Activated T-cell treated with anti-CD3 and anti-CD28 coated beads, Interleukin-2, amount 50 U/mL, for 4 hours (primary cell): ENCODE data around the gene CAST. TPM values are rescaled to one million over a fixed set of nuclear protein-coding genes. Genes with fewer than 3 reads are reported as not detected.

Experiments
- ATAC-seq, 2 donors: fragments of 200-7000 bp; cut with Tn5 transposase; one replicate each; pipeline ENCODE4 v1.10.0; 2021
- DNase-seq: peaks from one replicate; pipeline ENCODE4 v3.0.0-alpha.2; 2020
- H3K27me3 Mint-ChIP-seq: one replicate; pipeline ENCODE4 v1.8.0; 2021; ENCODE audit warnings: low read depth, mixed read lengths
- H3K36me3 Mint-ChIP-seq: one replicate; pipeline ENCODE4 v1.8.0; 2022; ENCODE audit warnings: mixed read lengths; ENCODE audit not compliant: insufficient read depth
- H3K4me1 Mint-ChIP-seq: one replicate; pipeline ENCODE4 v1.8.0; 2021; ENCODE audit warnings: low read depth, mixed read lengths
- H3K4me3 Mint-ChIP-seq: one replicate; pipeline ENCODE4 v1.8.0; 2021; ENCODE audit warnings: mild to moderate bottlenecking, moderate library complexity, mixed read lengths
- H3K9me3 Mint-ChIP-seq: one replicate; pipeline ENCODE4 v1.8.0; 2021; ENCODE audit warnings: mixed read lengths
- total RNA-seq, 3 donors: library from RNA; stranded (reverse); gene quantifications; one replicate each; pipeline ENCODE4 v1.2.1, GENCODE V29; 2021

Gene CAST
- total RNA-seq, 3 donors from 2014 or later = 57.5 to 73.9 (median 58.1) TPM

DNA sequence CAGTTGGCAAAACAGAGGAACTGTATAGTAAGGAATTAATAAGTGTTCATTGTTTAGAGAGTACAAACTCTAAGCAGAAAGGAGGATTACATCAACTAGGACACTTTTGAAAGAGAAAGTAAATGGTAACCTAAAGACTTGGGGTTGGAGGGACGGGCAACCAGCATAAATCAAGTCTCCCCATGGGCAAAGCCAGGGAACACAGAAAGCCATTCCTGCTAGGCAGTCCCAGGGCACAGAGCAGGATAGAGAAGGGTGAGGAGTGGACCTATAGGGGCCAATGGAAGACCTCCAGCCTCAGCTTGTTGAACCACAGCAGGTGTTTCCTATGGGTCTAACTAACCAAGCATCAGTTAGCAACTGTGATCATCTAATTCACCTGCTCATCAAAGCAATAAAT is 154.8 kb downstream of the CAST start:
- Mint-ChIP-seq H3K4me1 (peaks cover 79% of the 10 kb centered on the region), H3K36me3 (no peaks in the 10 kb centered on the region), H3K27me3 (no peaks in the 10 kb centered on the region), H3K9me3 (no peaks in the 10 kb centered on the region), H3K4me3 (peak overlapping the region; percentile 82)
- DNase-seq (no peak), ATAC-seq (peak; percentile 41 to 46)

DNA sequence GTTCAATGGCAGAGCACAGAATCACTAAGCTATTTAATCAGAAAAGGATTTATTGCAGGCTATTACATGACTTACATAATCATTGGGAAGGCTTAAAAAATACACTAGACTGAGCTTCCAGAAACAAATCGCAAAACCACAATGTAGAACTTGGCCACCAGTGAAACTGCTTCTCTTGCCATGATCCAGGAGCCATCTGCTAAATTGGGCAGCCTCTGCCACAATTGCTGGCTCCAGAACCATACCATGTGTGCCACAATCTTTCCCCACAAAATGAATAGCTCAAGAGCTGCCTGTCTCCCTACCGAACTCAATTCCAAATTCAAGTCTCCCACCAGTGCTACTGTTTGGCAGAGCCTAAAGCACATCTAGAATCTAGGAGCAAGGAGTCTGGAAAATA is 155.3 kb downstream of the CAST start:
- no peak for DNase-seq
- no peaks in the 10 kb centered on the region for H3K27me3 Mint-ChIP-seq
- no peaks in the 10 kb centered on the region for H3K36me3 Mint-ChIP-seq
- no peak for ATAC-seq
- no peaks in the 10 kb centered on the region for H3K9me3 Mint-ChIP-seq
- H3K4me1 Mint-ChIP-seq = peaks cover 80% of the 10 kb centered on the region
- H3K4me3 Mint-ChIP-seq = peak overlapping the region; percentile 82

DNA sequence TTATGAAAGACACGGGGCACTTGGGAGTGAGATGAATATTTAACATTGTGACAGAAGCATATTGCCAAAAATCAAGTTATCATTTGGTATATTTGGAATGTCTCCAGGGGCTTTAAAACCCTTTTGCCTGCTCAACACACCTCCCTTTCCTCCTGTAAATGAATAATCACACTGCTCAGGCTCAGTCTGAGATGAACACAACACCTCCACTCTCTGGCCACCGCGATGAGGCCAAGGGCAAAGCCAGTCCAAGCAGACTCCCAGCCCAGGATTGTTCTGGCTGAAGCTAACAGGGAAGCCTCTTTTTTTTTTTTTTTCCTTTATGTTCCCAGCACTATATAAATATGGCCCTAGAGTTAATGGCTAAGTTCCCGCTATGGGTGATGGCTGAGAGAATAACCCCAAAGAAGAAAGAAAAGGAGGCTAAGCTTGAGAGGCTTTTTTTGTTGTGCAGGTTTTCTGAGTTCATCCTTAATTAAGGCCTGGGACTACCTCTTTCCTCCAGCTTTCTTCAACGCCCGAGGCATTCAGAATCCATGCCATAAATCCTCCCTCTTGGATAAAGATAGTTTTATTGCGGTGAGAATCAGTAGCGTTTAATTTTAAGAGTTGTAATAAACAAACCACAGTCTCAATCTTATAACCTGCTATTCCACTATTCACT is 156.1 kb downstream of the CAST start:
- H3K4me1 Mint-ChIP-seq = peaks cover 81% of the 10 kb centered on the region
- no peaks in the 10 kb centered on the region for H3K9me3 Mint-ChIP-seq
- no peak for DNase-seq
- ATAC-seq = no peak
- no peak overlapping the region for H3K4me3 Mint-ChIP-seq
- H3K27me3 Mint-ChIP-seq = no peaks in the 10 kb centered on the region
- no peaks in the 10 kb centered on the region for H3K36me3 Mint-ChIP-seq

DNA sequence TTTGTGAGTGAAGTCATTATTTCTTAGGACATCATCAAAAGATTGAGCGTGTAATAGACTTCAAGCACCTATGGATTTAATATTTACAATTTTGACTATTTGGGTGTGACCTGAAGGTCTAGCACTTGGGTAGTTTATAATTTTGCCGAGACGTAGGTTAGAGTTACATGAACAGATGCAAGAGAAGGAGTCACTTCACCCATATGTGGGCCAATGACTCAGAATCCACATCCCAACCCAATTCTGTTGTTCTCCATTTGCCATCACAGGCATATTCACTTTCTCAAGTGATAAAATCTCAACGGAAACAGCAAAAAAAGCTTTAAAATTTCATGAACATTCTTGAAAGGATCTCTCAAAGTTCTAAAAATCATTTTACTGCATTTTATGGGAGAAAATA is 157.6 kb downstream of the CAST start:
- no peaks in the 10 kb centered on the region for H3K27me3 Mint-ChIP-seq
- H3K36me3 Mint-ChIP-seq = no peaks in the 10 kb centered on the region
- no peaks in the 10 kb centered on the region for H3K9me3 Mint-ChIP-seq
- peaks cover 84% of the 10 kb centered on the region for H3K4me1 Mint-ChIP-seq
- no peak overlapping the region for H3K4me3 Mint-ChIP-seq
- ATAC-seq (no peak), DNase-seq (no peak)

DNA sequence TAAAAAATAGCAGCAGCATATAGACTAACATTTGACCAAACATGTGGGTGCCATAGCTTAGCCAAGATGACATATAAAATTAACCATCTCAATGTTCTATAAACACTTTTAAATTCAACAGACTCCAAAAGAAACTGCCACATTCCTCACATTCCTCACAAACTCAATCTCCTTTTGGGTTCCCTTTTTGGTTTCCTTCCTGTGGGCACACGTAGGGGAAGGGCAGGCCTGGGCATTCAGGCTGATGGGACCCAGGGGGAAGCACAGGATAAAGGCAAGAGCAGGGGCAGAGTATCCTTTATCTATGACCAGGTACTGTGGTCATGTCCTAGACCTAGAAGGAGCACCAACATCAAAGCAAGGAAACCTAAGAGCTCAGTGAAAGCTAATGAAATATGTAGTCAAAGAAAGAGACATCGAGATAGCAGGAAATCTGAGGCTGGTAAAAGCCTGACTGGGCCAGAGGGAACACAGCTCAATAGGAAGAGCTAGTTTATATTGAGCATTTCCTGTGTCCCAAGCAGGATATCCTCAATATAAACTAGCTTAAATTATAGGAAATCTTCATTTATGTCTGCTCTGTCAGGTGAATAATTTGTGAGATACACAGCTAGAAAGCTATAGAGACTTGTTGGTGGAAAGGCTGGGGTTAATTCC is 159.2 kb downstream of the CAST start:
- Mint-ChIP-seq H3K36me3 (no peaks in the 10 kb centered on the region), H3K27me3 (no peaks in the 10 kb centered on the region), H3K4me1 (peaks cover 68% of the 10 kb centered on the region), H3K9me3 (no peaks in the 10 kb centered on the region), H3K4me3 (no peak overlapping the region)
- ATAC-seq (no peak), DNase-seq (no peak)

DNA sequence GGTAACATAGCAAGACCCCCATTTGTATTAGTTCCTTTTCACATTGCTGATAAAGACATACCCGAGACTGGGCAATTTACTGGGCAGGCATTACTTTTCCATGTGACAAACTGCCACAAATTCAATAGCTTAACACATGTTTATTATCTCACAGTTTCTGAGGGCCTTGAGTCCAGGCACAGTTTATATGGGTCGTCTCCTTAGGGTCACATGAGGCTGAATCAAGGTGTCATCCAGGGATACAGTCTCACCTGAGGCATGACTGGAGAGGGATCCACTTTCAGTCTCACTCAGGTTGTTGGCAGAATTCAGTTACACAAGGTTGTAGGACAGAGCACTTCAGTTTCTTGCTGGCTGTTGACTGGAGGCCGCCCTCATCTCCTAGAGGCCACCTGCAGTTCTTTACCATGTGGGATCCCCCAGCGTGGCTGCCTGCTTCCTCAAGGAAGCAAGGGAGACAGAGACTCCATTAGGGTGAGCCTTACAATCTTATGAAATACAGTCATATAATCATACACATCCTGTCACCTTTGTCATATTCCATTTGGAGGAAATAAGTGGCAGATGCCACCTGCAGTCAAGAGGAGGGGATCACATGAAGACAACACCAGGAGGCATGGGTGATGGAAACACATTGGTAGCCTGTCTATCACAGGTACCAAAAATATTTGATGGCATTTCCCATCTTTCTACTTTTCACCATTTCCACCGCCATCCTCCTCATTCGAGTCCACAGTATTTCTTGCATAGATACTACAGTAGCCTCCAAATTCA is 160.7 kb downstream of the CAST start:
- ATAC-seq (peak; percentile 16 to 42), DNase-seq (no peak)
- Mint-ChIP-seq H3K9me3 (no peaks in the 10 kb centered on the region), H3K27me3 (no peaks in the 10 kb centered on the region), H3K4me3 (no peak overlapping the region), H3K4me1 (peaks cover 53% of the 10 kb centered on the region), H3K36me3 (no peaks in the 10 kb centered on the region)

DNA sequence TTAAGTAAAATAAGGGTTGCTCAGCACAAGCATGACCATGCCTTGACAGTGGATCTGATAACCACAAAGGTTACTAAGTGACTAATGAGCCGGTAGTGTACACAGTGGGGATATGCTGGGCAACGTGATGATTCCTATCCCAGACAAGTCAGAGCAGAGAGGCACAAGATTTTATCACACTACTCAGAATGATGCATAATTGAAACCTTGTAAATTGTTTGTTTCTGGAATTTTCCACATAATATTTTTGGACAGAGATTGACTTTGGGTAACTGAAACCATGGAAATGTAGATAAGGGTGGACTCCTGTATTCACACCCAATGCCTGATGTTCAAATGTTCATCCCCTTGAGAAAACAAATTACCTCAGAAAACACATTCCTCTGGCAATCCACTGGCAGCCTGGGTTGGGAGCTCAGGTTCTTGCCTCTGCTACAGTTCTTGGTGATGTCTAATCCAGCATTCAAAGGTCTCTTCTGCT is 161.8 kb downstream of the CAST start:
- Mint-ChIP-seq H3K4me1 (peaks cover 46% of the 10 kb centered on the region), H3K4me3 (no peak overlapping the region), H3K27me3 (no peaks in the 10 kb centered on the region), H3K9me3 (no peaks in the 10 kb centered on the region), H3K36me3 (no peaks in the 10 kb centered on the region)
- DNase-seq = no peak
- ATAC-seq = peak; percentile 96 to 98

Other genes starting within 250 kb of the CAST start
- gene PCSK1, start 229.1 kb upstream of the CAST start, total RNA-seq = not detected
- 10 to 100 TPM; 61.9 to 79.2 (median 75.1) TPM for gene ERAP1, start 145.6 kb downstream of the CAST start, total RNA-seq
- gene ERAP2, start 214.1 kb downstream of the CAST start, total RNA-seq = 10 to 100 TPM; 11.2 to 32.2 (median 15.2) TPM